Cardiac muscle cell (in vitro differentiated cells and primary cell): ENCODE results near the gene PLAU. TPM values are rescaled to one million over a fixed set of nuclear protein-coding genes. Genes with fewer than 3 reads are reported as not detected.

Source experiments
- DNase-seq, 2 donors: peaks; one replicate each; pipeline versions ENCODE4 v3.0.0 to v3.0.0-alpha.2; 2010 to 2017; ENCODE audit warnings: low read depth in 1 of 2, low spot score in 1 of 2
- H3K27ac ChIP-seq: fragments of 200-600 bp; sonication (generic); 2 replicates; pipeline ENCODE4 v1.5.1; 2016
- H3K27me3 ChIP-seq: fragments of 200-600 bp; sonication (generic); 2 replicates; pipeline ENCODE4 v1.6.0; 2016; ENCODE audit warnings: control low read depth
- H3K36me3 ChIP-seq: fragments of 200-600 bp; sonication (generic); 2 replicates; pipeline ENCODE4 v1.5.1; 2016; ENCODE audit warnings: control low read depth
- H3K4me1 ChIP-seq: fragments of 200-600 bp; sonication (generic); 2 replicates; pipeline ENCODE4 v1.8.1; 2017; ENCODE audit warnings: low read depth, mild to moderate bottlenecking, mixed run types
- H3K4me3 ChIP-seq: fragments of 200-600 bp; sonication (generic); 2 replicates; pipeline ENCODE4 v1.5.1; 2016; ENCODE audit warnings: mild to moderate bottlenecking
- H3K9me3 ChIP-seq: fragments of 200-600 bp; sonication (generic); 2 replicates; pipeline ENCODE4 v1.5.1; 2017; ENCODE audit warnings: low read depth, mild to moderate bottlenecking, control low read depth
- CTCF ChIP-seq: IDR thresholded peaks from 2 replicates; pipeline ENCODE4 v1.5.1; 2012; ENCODE audit warnings: low read depth, mild to moderate bottlenecking, low read length
- polyA plus RNA-seq: library from polyadenylated mRNA; unstranded; fragments of >200 nt; fragmentation: Nextera tagmentation; extraction: Ambion mirVana; gene quantifications from 2 replicates; pipeline ENCODE4 v1.2.1, GENCODE V29; 2016
- total RNA-seq: library from RNA; depleted of rRNA; stranded (reverse); fragments of >200 nt; gene quantifications from 2 replicates; pipeline ENCODE4 v1.2.3, GENCODE V29; 2016

Gene PLAU
- total and polyA plus RNA-seq, 2 experiments from 2014 or later, result 3.8 to 4.1 TPM

GRCh38 chr10:73877533-73878160, 33.3 kb upstream of the PLAU start:
- H3K27me3 ChIP-seq, result no peaks in the 10 kb centered on the region
- DNase-seq, result no peak
- TF ChIP-seq CTCF, result no peak

GRCh38 chr10:73878365-73878764, 32.6 kb upstream of the PLAU start:
- Histone ChIP-seq H3K36me3 (no peaks in the 10 kb centered on the region), H3K4me3 (no peak overlapping the region), H3K9me3 (no peaks in the 10 kb centered on the region), H3K4me1 (no peaks in the 10 kb centered on the region), H3K27ac (no peak overlapping the region), H3K27me3 (no peaks in the 10 kb centered on the region)
- no peak for TF ChIP-seq CTCF
- no peak for DNase-seq

More at GRCh38 chr10:73877533-73878160, 33.3 kb upstream of the PLAU start:
- Histone ChIP-seq H3K9me3 (no peaks in the 10 kb centered on the region), H3K4me1 (no peaks in the 10 kb centered on the region), H3K36me3 (no peaks in the 10 kb centered on the region), H3K27ac (no peak overlapping the region), H3K4me3 (no peak overlapping the region)

- Histone ChIP-seq H3K4me3 (no peak overlapping the region), H3K4me1 (no peaks in the 10 kb centered on the region), H3K27ac (no peak overlapping the region), H3K9me3 (no peaks in the 10 kb centered on the region), H3K27me3 (no peaks in the 10 kb centered on the region), H3K36me3 (no peaks in the 10 kb centered on the region)
- peak; percentile 85 to 86 for DNase-seq
- TF ChIP-seq CTCF, result peak; percentile 95
Measured at GRCh38 chr10:73879296-73880173, 31.4 kb upstream of the PLAU start.

- no peak for TF ChIP-seq CTCF
- Histone ChIP-seq H3K4me1 (no peaks in the 10 kb centered on the region), H3K36me3 (no peaks in the 10 kb centered on the region), H3K4me3 (no peak overlapping the region), H3K27ac (no peak overlapping the region), H3K9me3 (no peaks in the 10 kb centered on the region), H3K27me3 (no peaks in the 10 kb centered on the region)
- peak in 1 of 2 donors; percentile 10 for DNase-seq
Measured at GRCh38 chr10:73881221-73881919, 29.6 kb upstream of the PLAU start.

- Histone ChIP-seq H3K36me3 (no peaks in the 10 kb centered on the region), H3K27me3 (no peaks in the 10 kb centered on the region), H3K4me1 (peaks cover 12% of the 10 kb centered on the region), H3K27ac (no peak overlapping the region), H3K4me3 (no peak overlapping the region), H3K9me3 (no peaks in the 10 kb centered on the region)
- DNase-seq, result no peak
- no peak for TF ChIP-seq CTCF
Measured at GRCh38 chr10:73884017-73884416, 26.9 kb upstream of the PLAU start.
